GM12891 (cell line): ENCODE data around the gene GOLGA6L10.
"Not testable (repeated sequence)": the region's sequence is repeated elsewhere in the genome, so short reads cannot be mapped to it uniquely, and the experiment has no call there.

ENCODE experiments used
- PAX5 ChIP-seq: IDR thresholded peaks from 2 replicates; pipeline ENCODE4 v1.6.1; 2011; ENCODE audit warnings: low read length, moderate library complexity, mild to moderate bottlenecking; ENCODE audit not compliant: insufficient read depth, severe bottlenecking
- POLR2A ChIP-seq: IDR thresholded peaks from 2 replicates; pipeline ENCODE4 v1.6.1; 2011; ENCODE audit warnings: low read depth, low read length, control low read depth
- POLR2AphosphoS5 ChIP-seq: IDR thresholded peaks from 2 replicates; pipeline ENCODE4 v1.6.1; 2011; ENCODE audit warnings: low read depth, low read length, control low read depth
- POU2F2 ChIP-seq: IDR thresholded peaks from 2 replicates; pipeline ENCODE4 v1.6.1; 2011; ENCODE audit warnings: low read depth, mild to moderate bottlenecking, control low read depth, low read length, moderate library complexity
- SPI1 ChIP-seq: IDR thresholded peaks from 2 replicates; pipeline ENCODE4 v1.6.1; 2011; ENCODE audit warnings: low read depth, low read length, control low read depth
- TAF1 ChIP-seq: IDR thresholded peaks from 2 replicates; pipeline ENCODE4 v1.6.1; 2011; ENCODE audit warnings: low read depth, low read length, control low read depth

DNA sequence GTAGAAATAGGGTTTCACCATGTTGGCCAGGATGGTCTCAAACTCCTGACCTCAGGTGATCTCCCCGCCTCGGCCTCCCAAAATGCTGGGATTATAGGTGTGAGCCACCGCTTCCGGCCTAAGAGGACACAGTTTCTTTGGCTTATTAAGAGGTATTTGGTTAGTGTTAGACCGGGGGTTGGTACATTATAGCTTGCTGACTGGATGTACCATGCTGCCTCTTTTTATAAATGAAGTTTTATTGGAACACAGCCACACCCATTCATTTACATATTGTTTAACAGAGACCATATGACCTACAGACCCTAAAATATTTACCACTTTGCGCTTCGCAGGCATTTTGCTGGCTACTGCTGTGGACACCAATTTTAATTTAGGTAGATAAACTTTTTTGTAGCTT, 11.3 kb upstream of the GOLGA6L10 start:
- TF ChIP-seq POLR2AphosphoS5, POLR2A, SPI1, TAF1, POU2F2, PAX5: not testable (repeated sequence)
